Breast epithelium (tissue), 3 donors: ENCODE results near the gene ATXN7L3B.

Source experiments
- CTCF ChIP-seq, 3 donors: fragments of 450-650 bp; IDR thresholded peaks; one replicate each; pipeline ENCODE4 v1.5.1; 2016 to 2017; ENCODE audit warnings: antibody characterized with exemption in 3 of 3, mild to moderate bottlenecking in 3 of 3, moderate library complexity in 3 of 3
- POLR2A ChIP-seq: fragments of 450-650 bp; IDR thresholded peaks from one replicate; pipeline ENCODE4 v1.6.1; 2016; ENCODE audit warnings: antibody characterized with exemption, mild to moderate bottlenecking, moderate library complexity

GRCh38 chr12:74584483-74585062 is 46.9 kb downstream of the ATXN7L3B start:
- TF ChIP-seq POLR2A (no peak), CTCF (IDR thresholded peaks at IDR 0.05) (no peak)
